Loucy (cell line): ENCODE measurements around the gene PKN1.

Experiments
- H2AFZ ChIP-seq: fragments of 200-600 bp; sonication (generic); 2 replicates; pipeline ENCODE4 v1.6.0; 2016; ENCODE audit warnings: antibody characterized with exemption, mild to moderate bottlenecking, low read length, moderate library complexity
- H3F3A ChIP-seq: fragments of 200-600 bp; 2 replicates; pipeline ENCODE4 v1.6.0; 2016; ENCODE audit warnings: antibody characterized with exemption, low read depth, mild to moderate bottlenecking
- H3K27me3 ChIP-seq: fragments of 200-600 bp; sonication (generic); 2 replicates; pipeline ENCODE4 v1.6.1; 2014; ENCODE audit warnings: low read length, mild to moderate bottlenecking; ENCODE audit not compliant: insufficient read depth, poor library complexity, severe bottlenecking
- H3K36me3 ChIP-seq: fragments of 200-600 bp; sonication (generic); 2 replicates; pipeline ENCODE4 v1.6.1; 2016; ENCODE audit warnings: low read length; ENCODE audit not compliant: insufficient read depth
- H3K4me1 ChIP-seq: fragments of 200-600 bp; sonication (generic); 2 replicates; pipeline ENCODE4 v1.5.1; 2014; ENCODE audit warnings: low read length, mild to moderate bottlenecking; ENCODE audit not compliant: insufficient read depth, poor library complexity, severe bottlenecking
- H3K4me2 ChIP-seq: fragments of 200-600 bp; sonication (generic); 2 replicates; pipeline ENCODE4 v1.6.0; 2014; ENCODE audit warnings: antibody characterized with exemption, low read length, low read depth, mild to moderate bottlenecking; ENCODE audit not compliant: poor library complexity, severe bottlenecking
- H3K4me3 ChIP-seq: fragments of 200-600 bp; sonication (generic); 2 replicates; pipeline ENCODE4 v1.5.1; 2014; ENCODE audit warnings: low read length, mild to moderate bottlenecking, mixed read lengths; ENCODE audit not compliant: poor library complexity, severe bottlenecking
- H3K79me2 ChIP-seq: fragments of 200-600 bp; sonication (generic); 2 replicates; pipeline ENCODE4 v1.6.1; 2014; ENCODE audit warnings: low read length; ENCODE audit not compliant: insufficient read depth
- H3K9ac ChIP-seq: fragments of 200-600 bp; sonication (generic); 2 replicates; pipeline ENCODE4 v1.6.0; 2014; ENCODE audit warnings: mild to moderate bottlenecking, low read depth, low read length, moderate library complexity; ENCODE audit not compliant: poor library complexity, severe bottlenecking
- H3K9me2 ChIP-seq: fragments of 200-600 bp; sonication (generic); replicated peaks from 2 replicates; pipeline ENCODE4 v1.6.1; 2016; ENCODE audit warnings: low read depth, low read length, mixed read lengths
- H3K9me3 ChIP-seq: fragments of 200-600 bp; sonication (generic); 2 replicates; pipeline ENCODE4 v1.6.1; 2014; ENCODE audit warnings: mild to moderate bottlenecking, antibody characterized with exemption, low read length, low read depth; ENCODE audit not compliant: insufficient read depth
- H4K20me1 ChIP-seq: fragments of 200-600 bp; sonication (generic); 2 replicates; pipeline ENCODE4 v1.6.0; 2014; ENCODE audit warnings: antibody characterized with exemption, low read length, mild to moderate bottlenecking; ENCODE audit not compliant: insufficient read depth, poor library complexity, severe bottlenecking
- CTCF ChIP-seq: fragments of 200-600 bp; sonication (generic); conservative IDR thresholded peaks from 2 replicates; pipeline ENCODE4 v1.5.1; 2014; ENCODE audit warnings: mild to moderate bottlenecking, antibody characterized with exemption, low read length
- EZH2phosphoT487 ChIP-seq: fragments of 200-600 bp; IDR thresholded peaks from 2 replicates; pipeline ENCODE4 v1.6.1; 2018; ENCODE audit warnings: antibody characterized with exemption, mild to moderate bottlenecking, moderate library complexity, borderline replicate concordance

Gene PKN1

GRCh38 chr19:14409146-14410023 lies 23.7 kb upstream of the PKN1 start:
- H4K20me1 ChIP-seq, result peaks cover 70% of the 10 kb centered on the region
- H3K9ac ChIP-seq, result no peak overlapping the region
- no peaks in the 10 kb centered on the region for H3K9me3 ChIP-seq
- peaks cover 42% of the 10 kb centered on the region for H3K79me2 ChIP-seq
- no peak overlapping the region for H3K4me3 ChIP-seq
- no peak overlapping the region for H2AFZ ChIP-seq
- peaks cover 3% of the 10 kb centered on the region; the same call in 1 of the 2 replicates for H3F3A ChIP-seq
- peaks cover 4% of the 10 kb centered on the region for H3K4me1 ChIP-seq
- H3K4me2 ChIP-seq, result no peak overlapping the region
- H3K36me3 ChIP-seq, result peaks cover 84% of the 10 kb centered on the region; the same call in 1 of the 2 replicates
- TF ChIP-seq EZH2phosphoT487, result no peak
- no peak for TF ChIP-seq CTCF
- no peaks in the 10 kb centered on the region for H3K27me3 ChIP-seq
- H3K9me2 ChIP-seq, result no peaks in the 10 kb centered on the region

- Histone ChIP-seq H3K36me3 (peaks cover 84% of the 10 kb centered on the region; the same call in 1 of the 2 replicates), H3K4me3 (no peak overlapping the region), H3K79me2 (peaks cover 52% of the 10 kb centered on the region), H4K20me1 (peaks cover 79% of the 10 kb centered on the region), H3K9ac (no peak overlapping the region), H2AFZ (no peak overlapping the region), H3K4me1 (peaks cover 9% of the 10 kb centered on the region), H3K27me3 (no peaks in the 10 kb centered on the region), H3F3A (peaks cover 3% of the 10 kb centered on the region; the same call in 1 of the 2 replicates), H3K9me3 (no peaks in the 10 kb centered on the region), H3K9me2 (no peaks in the 10 kb centered on the region), H3K4me2 (no peak overlapping the region)
- no peak for TF ChIP-seq EZH2phosphoT487
- no peak for TF ChIP-seq CTCF
Observed at GRCh38 chr19:14410091-14411051, 22.7 kb upstream of the PKN1 start.

GRCh38 chr19:14411161-14411937 lies 21.8 kb upstream of the PKN1 start:
- peaks cover 3% of the 10 kb centered on the region; the same call in 1 of the 2 replicates for H3F3A ChIP-seq
- peaks cover 62% of the 10 kb centered on the region for H3K79me2 ChIP-seq
- H3K4me3 ChIP-seq, result no peak overlapping the region
- peaks cover 19% of the 10 kb centered on the region for H3K4me1 ChIP-seq
- no peak for TF ChIP-seq EZH2phosphoT487
- TF ChIP-seq CTCF, result no peak
- no peaks in the 10 kb centered on the region for H3K9me2 ChIP-seq
- H3K9me3 ChIP-seq, result no peaks in the 10 kb centered on the region
- no peak overlapping the region for H3K4me2 ChIP-seq
- no peak overlapping the region for H2AFZ ChIP-seq
- H4K20me1 ChIP-seq, result peaks cover 88% of the 10 kb centered on the region
- H3K9ac ChIP-seq, result no peak overlapping the region
- H3K36me3 ChIP-seq, result peaks cover 87% of the 10 kb centered on the region; the same call in 1 of the 2 replicates
- no peaks in the 10 kb centered on the region for H3K27me3 ChIP-seq
